DMS114 treated with DMSO at 0.1 percent for 48 hours (cell line): Measurements from ENCODE around the gene SAXO1.
"Not testable (repeated sequence)": the region's sequence is repeated elsewhere in the genome, so short reads cannot be mapped to it uniquely, and the experiment has no call there.

Experiments used
- DNase-seq: peaks from one replicate; lab custom pipeline; 2025; ENCODE audit not compliant: unreplicated experiment; lab: John Stamatoyannopoulos, UW

SAXO1 gene

GRCh38 chr9:19000133-19000532 is 32.9 kb downstream of the SAXO1 start:
- no peak for DNase-seq

- DNase-seq, result no peak
Measured at GRCh38 chr9:18999173-18999785, 33.7 kb downstream of the SAXO1 start.

- DNase-seq, result no peak
Measured at GRCh38 chr9:18997151-18997550, 35.9 kb downstream of the SAXO1 start.

GRCh38 chr9:18996211-18996610 is 36.8 kb downstream of the SAXO1 start:
- no peak for DNase-seq

- no peak for DNase-seq
Measured at GRCh38 chr9:18994263-18994916, 38.6 kb downstream of the SAXO1 start.

GRCh38 chr9:18991197-18991596 is 41.8 kb downstream of the SAXO1 start:
- not testable (repeated sequence) for DNase-seq

GRCh38 chr9:18990494-18990893 is 42.5 kb downstream of the SAXO1 start:
- DNase-seq, result no peak

GRCh38 chr9:18989865-18990264 is 43.1 kb downstream of the SAXO1 start:
- DNase-seq, result no peak

GRCh38 chr9:18989097-18989496 is 43.9 kb downstream of the SAXO1 start:
- no peak for DNase-seq

- no peak for DNase-seq
Measured at GRCh38 chr9:18988003-18988402, 45.0 kb downstream of the SAXO1 start.

GRCh38 chr9:18985996-18986395 is 47.0 kb downstream of the SAXO1 start:
- no peak for DNase-seq

GRCh38 chr9:18985464-18985951 is 47.5 kb downstream of the SAXO1 start:
- DNase-seq, result no peak

- DNase-seq, result no peak
Measured at GRCh38 chr9:18982262-18982620, 50.8 kb downstream of the SAXO1 start.

- DNase-seq, result no peak
Measured at GRCh38 chr9:18981476-18982261, 51.3 kb downstream of the SAXO1 start.

GRCh38 chr9:18980189-18980588 is 52.8 kb downstream of the SAXO1 start:
- DNase-seq, result no peak

GRCh38 chr9:18979367-18979766 is 53.6 kb downstream of the SAXO1 start:
- no peak for DNase-seq

- DNase-seq, result no peak
Measured at GRCh38 chr9:18978188-18978587, 54.8 kb downstream of the SAXO1 start.

GRCh38 chr9:18976709-18977531 is 56.1 kb downstream of the SAXO1 start:
- DNase-seq, result no peak

- no peak for DNase-seq
Measured at GRCh38 chr9:18976221-18976708, 56.7 kb downstream of the SAXO1 start.

GRCh38 chr9:18973348-18973747 is 59.7 kb downstream of the SAXO1 start:
- no peak for DNase-seq

GRCh38 chr9:18972675-18973074 is 60.3 kb downstream of the SAXO1 start:
- no peak for DNase-seq
